HG02642 (cell line): ENCODE measurements around the gene ANKRD39.
A peak's percentile ranks its signal among the peaks of the same experiment; 100 is the strongest.
"Not testable (repeated sequence)": the region's sequence is repeated elsewhere in the genome, so short reads cannot be mapped to it uniquely, and the experiment has no call there.

Experiments used
- ATAC-seq: cut with Tn5 transposase; IDR thresholded peaks from one replicate; pipeline ENCODE4 v1.9.1; 2021; ENCODE audit warnings: mild to moderate bottlenecking; ENCODE audit not compliant: unreplicated experiment, poor library complexity

Gene ANKRD39

GRCh38 chr2:96815326-96816126 is 42.3 kb downstream of the ANKRD39 start:
- peak; percentile 10 for ATAC-seq

GRCh38 chr2:96813656-96814055 is 44.2 kb downstream of the ANKRD39 start:
- ATAC-seq = no peak

- no peak for ATAC-seq
Observed at GRCh38 chr2:96811917-96812316, 45.9 kb downstream of the ANKRD39 start.

GRCh38 chr2:96810783-96811192 is 47.0 kb downstream of the ANKRD39 start:
- no peak for ATAC-seq

- no peak for ATAC-seq
Observed at GRCh38 chr2:96809951-96810782, 47.6 kb downstream of the ANKRD39 start.

DNA sequence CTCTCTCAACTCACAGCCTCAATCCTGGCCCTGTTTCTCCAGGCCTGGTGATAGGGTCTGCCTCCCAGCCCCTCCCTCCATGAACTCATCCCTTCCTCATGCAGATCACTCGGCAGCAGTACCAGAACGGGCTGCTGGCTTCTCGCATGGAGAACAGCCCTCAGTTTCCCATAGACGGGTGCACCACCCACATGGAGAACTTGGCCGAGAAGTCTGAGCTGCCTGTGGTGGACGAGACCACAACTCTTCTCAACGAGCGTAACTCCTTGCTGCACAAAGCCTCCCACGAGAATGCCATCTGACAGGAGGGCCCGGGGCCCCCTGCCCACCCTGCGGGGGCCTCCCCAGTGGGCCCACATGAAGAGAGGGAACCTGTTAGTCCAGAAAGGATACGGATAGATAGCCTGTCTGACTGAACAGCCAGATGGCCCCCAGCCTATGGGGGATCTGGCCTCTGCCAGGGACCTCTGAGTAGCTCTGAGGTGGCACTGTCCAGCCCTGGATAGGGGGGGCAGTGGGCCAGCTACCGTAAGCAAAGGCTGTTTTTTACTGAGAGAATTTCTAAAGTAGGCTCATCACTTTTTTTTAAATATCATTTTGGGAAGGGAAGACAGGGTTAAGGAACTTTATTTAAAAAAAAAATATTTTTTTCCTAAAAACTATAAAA is 48.5 kb downstream of the ANKRD39 start:
- no peak for ATAC-seq

DNA sequence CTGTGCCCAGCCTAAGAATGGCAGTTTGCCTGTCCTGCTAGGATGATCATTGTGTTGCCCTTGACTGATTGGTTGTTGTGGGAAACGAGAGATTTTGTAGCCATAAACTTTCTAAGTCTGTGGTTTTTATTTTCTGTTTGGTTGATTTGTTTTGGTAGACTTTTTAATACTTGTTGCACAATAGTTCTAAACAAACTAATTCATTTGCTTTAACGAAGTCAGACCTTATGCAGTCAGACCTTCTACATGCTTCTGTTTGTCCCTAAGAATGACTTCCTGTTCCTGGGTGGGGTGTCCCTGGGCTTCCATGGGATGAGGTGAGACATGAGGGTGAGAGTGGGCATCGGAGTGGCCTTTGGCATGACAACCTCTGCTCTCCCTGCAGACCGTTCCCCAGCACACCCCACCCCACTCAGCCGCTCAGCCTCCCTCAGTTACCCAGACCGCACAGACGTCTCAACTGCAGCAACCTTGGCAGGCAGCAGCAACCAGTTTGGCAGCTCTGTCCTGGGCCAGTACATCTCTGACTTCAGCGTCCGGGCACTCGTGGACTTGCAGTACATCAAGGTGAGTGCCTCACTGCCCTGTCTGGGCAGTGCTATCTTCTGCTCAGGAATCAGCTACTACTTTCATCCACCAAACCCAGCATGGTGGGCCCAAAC is 49.5 kb downstream of the ANKRD39 start:
- no peak for ATAC-seq

DNA sequence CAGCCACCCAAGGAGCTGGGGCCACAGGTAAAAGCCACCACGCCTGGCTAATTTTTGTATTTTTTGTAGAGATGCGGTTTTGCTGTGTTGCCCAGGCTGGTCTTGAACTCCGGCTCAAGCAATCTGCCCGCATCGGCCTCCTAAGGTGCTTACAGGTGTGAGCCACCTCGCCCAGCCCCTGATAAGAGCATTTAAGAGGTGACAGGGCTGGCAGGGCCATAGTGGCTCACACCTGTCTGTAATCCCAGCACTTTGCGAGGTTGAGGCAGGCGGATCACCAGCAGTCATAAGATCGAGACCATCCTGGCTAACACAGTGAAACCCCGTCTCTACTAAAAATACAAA is 50.7 kb downstream of the ANKRD39 start:
- no peak for ATAC-seq

- no peak for ATAC-seq
Observed at GRCh38 chr2:96806468-96807126, 51.2 kb downstream of the ANKRD39 start.

GRCh38 chr2:96805946-96806345 is 51.9 kb downstream of the ANKRD39 start:
- not testable (repeated sequence) for ATAC-seq

- no peak for ATAC-seq
Observed at GRCh38 chr2:96804986-96805385, 52.8 kb downstream of the ANKRD39 start.

GRCh38 chr2:96802721-96803120 is 55.1 kb downstream of the ANKRD39 start:
- ATAC-seq = no peak

- no peak for ATAC-seq
Observed at GRCh38 chr2:96801786-96802595, 55.8 kb downstream of the ANKRD39 start.

DNA sequence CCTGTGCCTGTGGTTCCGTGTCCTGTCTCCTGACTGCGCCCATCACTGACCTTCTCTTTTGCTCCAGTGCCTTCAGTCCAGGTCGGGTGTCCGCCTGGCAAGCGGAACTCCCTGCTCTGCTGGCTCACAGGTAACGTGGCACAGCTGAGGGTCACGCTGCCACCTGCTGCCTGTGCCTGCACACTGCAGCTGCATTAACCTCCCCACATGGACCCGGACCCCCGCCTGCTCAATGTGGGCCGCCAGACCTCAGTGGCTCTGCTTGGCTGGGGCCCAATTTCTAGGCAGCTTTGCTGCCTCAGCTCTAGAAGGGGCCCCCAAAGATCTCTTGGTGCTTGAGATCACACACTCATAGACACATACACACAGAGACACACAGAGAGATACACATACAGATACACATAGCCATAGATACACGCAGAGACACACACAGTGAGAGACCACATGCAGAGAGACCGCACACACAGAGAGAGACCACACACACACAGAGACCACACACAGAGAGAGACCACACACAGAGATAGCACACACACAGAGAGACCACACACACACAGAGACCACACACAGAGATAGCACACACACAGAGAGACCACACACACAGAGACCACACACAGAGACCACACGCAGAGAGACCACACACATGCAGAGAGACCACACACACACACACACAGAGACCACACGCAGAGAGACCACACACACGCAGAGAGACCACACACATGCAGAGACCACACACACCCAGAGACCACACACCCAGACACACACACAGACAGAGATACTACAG is 56.6 kb downstream of the ANKRD39 start:
- ATAC-seq = peak; percentile 81

DNA sequence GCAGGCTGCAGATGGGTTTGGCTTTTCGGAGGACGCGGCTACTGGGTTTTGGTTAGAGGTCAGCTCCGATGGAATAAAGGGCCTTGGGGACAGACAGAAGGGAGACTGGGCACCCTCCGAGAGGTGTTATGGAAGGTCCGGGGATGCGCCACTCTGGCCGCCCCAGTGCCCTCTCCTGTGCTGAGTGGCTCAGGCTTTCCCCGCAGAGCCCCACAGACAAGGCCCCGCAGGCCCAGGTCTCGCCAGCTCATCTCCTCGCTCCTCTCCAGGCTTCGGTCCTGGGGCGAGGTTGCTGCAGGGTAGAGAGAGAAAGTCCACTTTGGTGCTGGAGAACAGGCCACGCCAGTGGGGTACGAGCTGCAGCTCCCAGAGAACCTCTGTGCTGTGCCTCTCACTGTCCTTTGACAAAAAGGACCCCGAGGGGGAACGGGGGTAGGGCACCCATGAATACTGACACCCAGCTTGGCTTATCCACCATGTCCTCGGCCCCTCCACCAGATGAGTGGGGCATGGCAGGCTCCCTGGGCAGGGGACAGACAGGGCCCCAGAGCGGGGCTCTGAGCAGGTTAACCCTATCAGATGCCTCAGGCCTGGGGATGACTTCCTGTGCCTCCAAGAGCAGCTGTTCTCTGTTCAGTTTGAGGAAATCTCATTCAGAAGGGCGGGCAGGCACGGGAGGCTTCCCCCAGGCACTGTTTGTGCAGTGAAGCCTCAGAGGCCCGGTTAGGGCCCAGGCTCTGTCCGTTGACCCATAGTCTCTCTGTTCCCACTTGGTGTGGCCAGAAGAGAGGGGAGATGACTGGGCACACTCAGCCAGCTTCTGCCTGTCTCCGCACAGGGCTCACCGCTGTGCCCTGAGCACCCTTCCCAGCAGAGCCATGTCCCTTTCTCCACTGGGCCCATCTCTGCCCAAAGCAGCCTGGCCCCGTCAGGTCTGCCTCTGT is 57.5 kb downstream of the ANKRD39 start:
- ATAC-seq = peak; percentile 18

DNA sequence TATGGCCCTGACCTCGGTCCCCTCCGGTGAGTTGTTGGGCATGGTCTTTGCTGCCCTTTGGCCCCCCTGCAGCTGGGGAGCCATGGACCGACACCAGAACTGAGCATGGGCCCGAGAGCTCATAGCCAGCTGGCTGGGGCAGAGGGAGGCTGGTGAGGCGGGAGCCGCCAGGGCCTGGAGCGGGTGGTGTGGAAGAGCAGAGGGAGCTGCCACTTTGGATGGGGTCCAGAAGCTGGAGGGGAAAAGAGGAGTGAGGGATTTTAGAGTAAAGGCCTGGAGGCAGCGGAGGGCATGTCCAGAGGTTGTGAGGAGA is 58.2 kb downstream of the ANKRD39 start:
- ATAC-seq = no peak

- ATAC-seq = no peak
Observed at GRCh38 chr2:96798733-96799622, 58.8 kb downstream of the ANKRD39 start.
